Stimulated activated CD8-positive, alpha-beta memory T cell treated with anti-CD3 and anti-CD28 coated beads, Interleukin-4, amount 100 ng/mL, for 24 hours (primary cell): ENCODE data around the gene ADK.
"Not testable (repeated sequence)": the region's sequence is repeated elsewhere in the genome, so short reads cannot be mapped to it uniquely, and the experiment has no call there.

Source experiments
- DNase-seq: peaks from one replicate; pipeline ENCODE4 v3.0.0-alpha.2; 2020; ENCODE audit warnings: low read depth

ADK gene

DNA sequence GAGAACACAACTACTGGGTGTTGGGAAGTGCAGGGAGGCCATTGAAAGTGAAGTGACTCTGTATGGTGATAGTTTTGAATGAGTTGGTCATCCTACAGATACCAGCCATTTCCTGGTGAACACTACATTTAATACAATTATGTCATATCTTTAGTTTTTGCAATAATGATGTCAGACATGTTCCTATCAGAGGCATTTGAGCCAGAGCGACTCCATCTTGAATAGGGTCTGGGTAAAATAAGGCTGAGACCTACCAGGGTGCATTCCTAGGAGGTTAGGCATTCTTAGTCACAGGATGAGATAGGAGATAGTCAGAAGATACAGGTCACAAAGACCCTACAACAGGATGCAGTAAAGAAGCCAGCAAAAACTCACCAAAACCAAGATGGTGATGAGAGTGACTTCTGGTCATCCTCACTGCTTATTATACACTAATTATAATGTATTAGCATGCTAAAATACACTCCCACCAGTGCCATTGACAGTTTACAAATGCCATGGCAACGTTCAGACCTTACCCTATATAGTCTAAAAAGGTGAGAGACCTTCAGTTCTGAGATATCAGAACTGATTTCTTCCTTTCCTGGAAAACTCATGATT is 28.2 kb downstream of the ADK start:
- no peak for DNase-seq

DNA sequence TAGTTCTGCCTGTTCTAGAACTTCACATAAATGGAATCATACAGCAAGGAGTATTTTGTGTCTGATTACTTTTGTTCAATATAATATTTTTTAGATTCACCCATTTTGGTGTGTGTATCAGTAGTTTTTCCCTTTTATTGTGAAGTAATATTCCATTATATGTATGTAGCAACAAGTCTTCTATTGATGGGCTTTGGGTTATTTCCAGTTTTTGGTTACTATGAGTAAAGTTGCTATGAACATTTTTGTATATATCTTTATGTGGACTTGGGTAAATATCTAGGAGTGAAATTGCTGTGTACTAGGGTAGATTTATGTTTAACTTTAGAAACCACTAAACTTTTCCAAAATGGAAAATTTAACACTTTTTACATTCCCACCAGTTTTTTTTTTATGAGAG is 35.7 kb downstream of the ADK start:
- no peak for DNase-seq

DNA sequence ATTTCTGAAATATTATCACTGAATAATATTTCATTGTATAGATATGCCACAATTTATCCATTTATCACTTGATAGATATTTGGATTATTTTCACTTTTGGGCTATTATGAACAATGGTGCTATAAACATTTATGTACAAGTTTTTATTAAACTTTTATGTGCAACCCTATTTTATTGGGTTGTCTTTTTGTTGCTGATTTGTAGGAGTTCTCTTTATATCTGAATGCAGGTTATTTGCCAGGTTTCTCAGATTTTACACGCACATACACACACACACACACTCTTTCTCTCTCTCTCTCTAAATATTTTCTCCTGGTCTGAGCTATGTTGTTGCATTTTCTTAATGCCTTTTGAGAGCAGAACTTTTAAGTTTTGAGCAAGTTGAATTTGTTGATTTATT is 36.2 kb downstream of the ADK start:
- DNase-seq: no peak

DNA sequence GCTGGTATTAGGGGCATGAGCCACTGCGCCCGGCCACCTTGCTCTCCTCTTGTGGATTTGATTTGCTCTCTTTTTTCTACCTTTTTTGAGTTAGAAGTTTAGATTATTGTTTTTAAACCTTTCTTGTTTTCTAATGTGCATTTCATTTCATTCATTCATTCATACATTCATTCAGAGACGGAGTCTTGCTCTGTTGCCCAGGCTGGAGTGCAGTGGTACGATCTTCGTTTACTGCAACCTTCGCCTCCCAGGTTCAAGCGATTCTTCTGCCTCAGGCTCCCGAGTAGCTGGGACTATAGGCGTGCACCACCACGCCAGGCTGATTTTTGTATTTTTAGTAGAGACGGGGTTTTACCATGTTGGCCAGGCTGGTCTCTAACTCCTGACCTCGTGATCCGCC is 37.6 kb downstream of the ADK start:
- DNase-seq: not testable (repeated sequence)

DNA sequence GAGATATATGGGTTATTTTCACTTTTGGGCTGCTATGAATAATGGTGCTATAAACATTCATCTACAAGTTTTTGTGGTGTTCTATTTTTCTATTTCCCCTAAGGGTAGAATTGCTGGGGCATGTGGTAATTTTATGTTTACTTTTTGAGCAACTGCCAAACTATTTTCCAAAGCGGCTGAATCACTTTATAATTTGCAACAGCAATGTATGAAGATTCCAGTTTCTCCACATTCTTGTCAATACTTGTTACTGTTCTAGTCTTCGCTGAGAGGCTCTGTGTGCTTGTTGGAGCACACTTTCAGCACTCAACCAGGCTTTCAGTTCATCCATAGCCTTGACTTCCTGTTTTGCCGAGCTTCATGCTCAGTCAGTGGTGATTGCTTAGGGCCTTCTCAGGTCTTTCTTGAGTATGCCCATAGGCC is 39.0 kb downstream of the ADK start:
- DNase-seq: no peak

DNA sequence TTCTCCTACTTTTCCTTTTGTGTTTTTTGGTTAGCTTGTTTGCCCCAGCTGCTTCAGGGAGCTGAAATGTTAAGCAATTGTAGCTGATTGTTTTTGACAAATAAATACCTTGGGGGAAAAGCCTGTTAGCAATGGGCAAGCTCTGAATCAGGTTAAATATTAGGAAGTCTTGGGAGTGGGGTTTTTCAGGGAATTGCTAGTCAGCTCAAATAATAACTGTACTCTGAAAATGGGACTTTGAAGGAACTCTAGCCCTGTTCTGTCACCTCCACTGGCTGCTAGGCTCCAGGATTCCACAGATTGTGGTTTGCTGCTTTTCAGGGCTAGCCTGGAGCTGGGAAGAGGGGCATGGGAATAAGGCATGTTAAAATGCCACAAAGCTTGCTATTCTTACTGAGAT is 39.5 kb downstream of the ADK start:
- no peak for DNase-seq

DNA sequence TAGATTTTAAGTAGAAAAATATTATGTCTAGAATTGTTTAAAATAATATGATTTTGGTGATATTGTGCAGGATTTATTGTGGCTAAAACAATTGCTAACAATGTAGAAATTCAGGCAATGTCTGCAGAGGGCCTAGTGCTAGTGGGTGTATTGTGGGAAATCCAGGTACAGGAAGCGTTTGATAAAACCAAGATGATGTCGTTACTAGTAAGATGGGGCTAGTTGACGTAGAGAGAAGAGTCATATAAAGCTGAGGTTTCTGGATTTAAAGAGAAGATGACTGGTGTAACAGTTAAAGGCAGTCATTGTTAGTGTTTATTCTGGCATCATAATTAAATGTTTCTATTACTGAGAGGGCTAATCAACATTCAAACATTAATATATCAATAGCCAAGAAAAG is 43.5 kb downstream of the ADK start:
- no peak for DNase-seq

DNA sequence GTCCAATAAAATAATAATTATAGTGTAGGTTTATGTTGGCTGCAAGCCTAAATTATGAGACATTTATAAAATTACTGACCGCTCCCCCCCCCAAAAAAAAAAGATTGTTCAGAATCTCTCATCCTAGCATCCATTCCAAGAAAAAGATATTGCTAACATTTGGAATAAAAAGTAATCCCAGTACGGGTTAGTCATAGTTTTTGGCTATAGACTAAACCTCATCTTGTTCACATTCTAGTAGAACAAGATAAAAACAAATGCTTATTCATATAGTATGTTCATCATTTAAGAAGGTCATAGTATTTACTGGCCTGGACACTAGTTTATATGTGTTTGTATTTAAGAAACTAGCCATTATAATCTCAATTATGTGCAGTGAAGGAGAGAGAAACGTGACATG is 44.0 kb downstream of the ADK start:
- no peak for DNase-seq

DNA sequence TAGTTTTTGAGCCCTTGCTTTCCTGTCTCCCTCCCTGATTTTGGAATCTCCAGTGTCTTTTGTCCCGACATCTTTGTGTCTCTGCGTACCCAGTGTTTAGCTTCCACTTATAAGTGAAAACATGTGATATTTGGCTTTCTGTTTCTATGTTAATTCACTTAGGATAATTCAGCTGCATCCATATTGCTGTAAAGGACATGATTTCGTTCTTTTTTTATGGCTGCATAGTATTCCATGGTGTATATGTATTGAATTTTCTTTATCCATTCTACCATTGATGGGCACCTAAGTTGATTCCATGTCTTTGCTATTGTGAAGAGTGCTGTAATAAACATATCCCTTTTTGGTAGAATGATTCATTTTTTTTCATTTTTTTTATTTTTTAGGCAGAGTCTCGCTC is 48.3 kb downstream of the ADK start:
- no peak for DNase-seq

DNA sequence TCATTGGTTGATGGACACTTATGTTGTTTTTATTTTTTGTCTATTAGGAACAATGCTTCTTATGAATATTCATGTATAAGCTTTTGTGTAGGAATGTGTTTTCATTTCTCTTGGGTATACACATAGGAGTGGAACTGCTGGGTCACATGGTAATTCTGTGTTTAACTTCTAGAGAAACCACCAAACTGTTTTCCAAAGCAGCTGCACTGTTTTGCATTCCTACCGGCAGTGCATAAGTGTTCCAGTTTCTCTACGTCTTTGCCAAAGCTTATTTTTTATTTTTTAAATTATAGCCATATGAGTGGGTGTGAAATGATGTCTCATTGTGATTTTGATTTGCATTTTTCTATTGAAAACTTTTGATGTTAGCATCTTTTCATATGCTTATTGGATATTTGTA is 51.3 kb downstream of the ADK start:
- no peak for DNase-seq

DNA sequence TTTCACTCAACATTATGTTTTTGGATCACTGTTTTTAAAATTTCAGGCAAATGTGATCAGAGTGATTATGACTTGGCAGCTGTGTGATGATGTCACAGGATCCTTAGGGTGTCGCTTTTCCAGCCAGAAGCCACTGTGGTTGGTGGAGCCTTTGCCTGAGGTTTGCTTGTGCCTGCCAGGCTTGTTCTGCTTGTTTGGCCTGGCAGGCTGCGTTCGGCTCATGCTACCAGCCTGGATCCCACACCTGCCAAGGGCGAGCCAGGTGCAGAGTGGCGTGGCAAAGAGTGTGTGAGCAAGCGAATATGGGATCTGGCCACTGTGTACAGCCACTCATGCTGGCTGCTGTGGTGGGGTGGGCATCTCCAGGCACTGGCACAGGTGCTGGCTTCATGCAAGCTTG is 55.7 kb downstream of the ADK start:
- no peak for DNase-seq

DNA sequence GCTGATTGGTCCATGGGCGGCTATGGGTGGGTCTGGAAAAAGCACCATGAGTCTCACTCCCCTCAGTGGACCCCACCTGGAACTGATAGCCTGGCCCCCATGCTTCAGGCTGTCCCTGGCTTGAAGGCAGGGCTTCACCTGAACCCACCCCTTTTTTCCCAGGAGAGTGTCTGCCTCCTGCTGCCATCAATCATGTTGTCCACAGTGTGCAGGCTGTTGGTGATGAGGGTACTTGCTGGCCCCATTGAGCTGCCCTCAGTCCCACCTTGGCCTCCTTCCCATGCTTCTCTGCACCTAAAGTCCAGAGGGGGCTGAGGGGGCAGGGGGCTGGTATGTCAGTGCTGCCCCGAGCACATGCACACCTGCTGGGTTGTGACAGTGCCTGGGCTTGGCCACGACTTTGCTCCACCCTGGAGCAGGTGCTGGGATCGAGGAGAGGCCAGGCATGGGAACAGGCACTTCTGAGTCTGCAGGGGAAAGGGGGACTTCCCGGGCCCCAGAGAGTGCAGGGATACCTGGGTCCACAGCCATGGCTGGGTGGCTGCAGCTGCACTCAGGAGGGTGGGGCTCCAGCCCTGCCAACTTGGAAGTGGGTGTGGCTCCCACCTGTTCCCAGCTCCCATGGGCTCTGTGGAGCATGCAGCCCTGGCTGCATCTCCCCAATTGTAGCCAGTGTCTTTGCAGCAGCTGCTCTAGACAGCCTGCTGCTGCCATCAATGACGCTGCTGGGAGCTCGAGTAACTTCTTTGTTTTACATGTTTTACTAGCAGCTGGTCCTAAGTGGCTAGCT is 56.9 kb downstream of the ADK start:
- DNase-seq: no peak

DNA sequence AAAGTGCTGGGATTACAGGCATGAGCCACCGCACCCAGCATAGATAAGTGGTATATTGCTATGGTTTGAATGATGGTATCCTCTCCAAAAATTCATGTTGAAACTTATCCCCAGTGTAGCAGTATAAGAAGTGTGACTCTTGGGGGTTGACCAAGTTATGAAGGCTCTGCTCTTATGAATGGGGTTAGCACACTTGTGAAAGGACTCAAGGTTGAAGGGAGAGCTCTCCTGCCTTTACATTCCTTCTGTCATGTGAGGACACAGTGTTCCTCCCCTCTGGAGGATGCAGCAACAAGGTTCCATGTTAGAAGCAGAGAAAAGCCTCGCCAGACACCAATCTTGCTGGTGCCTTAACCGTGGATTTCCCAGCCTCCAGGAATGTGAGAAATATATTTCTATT is 58.0 kb downstream of the ADK start:
- DNase-seq: no peak

DNA sequence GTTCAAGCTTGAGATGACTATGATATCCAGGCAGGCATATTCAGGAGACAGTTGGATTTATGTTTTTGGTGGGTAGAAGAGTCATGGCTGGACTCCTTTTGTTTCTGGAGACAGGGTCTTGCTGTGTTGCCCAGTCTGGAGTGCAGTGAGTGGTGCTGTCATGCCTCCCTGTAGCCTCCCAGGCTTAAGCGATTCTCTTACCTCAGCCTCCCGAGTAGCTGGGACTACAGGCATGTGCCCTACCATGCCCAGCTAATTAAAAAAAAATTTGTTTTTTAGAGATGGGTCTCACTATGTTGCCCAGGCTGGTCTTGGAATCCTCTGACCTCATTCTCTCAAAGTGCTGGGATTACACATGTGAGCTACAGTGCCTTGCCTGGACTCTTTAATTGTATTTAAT is 62.0 kb downstream of the ADK start:
- DNase-seq: no peak

DNA sequence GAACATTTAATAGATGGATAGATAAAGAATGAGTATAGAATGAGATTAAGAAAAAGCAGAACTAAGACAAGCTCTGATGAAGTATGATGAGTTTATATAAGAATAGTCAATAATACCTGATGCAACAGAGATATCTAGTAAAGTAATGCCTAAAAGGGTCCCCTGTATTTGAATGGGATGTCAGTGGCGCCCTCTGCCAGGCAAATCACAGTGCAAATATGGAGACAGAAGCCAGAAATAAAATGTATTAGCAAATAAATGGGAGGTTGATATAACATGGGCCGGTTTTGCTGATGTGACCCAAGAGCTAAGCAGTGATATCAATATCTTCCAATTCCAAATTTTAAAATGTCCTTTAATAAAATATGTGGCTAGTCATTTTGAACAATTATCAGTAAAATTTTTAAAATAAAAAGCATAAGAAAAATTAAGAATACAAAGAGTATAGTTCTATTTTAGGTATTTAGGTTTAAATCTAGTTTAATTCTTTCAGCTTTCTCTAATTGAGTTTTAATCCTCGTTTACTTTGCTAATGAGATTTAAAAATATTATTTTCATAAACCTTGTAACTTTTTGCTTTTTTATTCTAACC is 62.6 kb downstream of the ADK start:
- no peak for DNase-seq

DNA sequence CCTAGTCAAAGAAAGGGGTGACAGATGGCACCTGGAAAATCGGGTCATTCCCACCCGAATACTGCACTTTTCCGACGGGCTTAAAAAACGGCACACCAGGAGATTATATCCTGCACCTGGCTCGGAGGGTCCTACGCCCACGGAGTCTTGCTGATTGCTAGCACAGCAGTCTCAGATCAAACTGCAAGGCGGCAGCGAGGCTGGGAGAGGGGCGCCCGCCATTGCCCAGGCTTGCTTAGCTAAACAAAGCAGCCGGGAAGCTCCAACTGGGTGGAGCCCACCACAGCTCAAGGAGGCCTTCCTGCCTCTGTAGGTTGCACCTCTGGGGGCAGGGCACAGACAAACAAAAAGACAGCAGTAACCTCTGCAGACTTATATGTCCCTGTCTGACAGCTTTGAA is 66.1 kb downstream of the ADK start:
- DNase-seq: not testable (repeated sequence)

DNA sequence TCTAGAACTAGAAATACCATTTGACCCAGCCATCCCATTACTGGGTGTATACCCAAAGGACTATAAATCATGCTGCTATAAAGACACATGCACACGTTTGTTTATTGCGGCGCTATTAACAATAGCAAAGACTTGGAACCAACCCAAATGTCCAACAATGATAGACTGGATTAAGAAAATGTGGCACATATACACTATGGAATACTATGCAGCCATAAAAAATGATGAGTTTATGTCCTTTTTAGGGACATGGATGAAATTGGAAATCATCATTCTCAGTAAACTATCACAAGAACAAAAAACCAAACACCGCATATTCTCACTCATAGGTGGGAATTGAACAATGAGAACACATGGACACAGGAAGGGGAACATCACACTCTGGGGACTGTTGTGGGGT is 71.4 kb downstream of the ADK start:
- not testable (repeated sequence) for DNase-seq

DNA sequence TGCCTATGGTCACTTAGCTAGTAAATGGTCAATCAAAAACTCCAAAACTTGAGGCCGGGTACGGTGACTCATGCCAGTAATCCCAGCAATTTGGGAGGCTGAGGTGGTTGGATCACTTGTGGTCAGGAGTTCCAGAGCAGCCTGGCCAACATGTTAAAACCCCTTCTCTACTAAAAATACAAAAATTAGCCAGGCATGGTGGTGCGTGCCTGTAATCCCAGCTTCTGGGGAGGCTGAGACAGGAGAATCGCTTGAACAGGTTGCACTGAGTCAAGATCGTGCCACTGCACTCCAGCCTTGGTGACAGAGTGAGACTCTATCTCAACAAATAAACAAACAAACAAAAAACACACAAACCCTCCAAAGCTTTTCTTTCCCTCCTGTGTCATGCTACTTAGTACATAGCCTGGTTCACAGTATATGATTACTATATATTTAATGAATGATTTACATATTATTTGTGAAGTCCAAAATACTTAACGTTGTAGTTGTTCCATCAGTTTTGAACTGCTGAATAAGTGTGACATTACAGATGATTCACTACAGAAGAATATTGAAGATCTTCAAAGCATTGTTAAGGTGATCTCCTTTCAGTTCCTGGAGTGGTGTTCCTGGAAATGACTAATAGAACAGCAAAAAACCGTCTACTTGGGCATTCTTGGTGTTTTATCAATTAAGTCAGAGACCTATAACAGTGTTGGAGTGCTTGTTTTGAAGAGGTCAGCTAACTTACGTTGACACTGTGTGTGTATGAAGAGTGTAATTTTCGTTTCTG is 72.9 kb downstream of the ADK start:
- no peak for DNase-seq

DNA sequence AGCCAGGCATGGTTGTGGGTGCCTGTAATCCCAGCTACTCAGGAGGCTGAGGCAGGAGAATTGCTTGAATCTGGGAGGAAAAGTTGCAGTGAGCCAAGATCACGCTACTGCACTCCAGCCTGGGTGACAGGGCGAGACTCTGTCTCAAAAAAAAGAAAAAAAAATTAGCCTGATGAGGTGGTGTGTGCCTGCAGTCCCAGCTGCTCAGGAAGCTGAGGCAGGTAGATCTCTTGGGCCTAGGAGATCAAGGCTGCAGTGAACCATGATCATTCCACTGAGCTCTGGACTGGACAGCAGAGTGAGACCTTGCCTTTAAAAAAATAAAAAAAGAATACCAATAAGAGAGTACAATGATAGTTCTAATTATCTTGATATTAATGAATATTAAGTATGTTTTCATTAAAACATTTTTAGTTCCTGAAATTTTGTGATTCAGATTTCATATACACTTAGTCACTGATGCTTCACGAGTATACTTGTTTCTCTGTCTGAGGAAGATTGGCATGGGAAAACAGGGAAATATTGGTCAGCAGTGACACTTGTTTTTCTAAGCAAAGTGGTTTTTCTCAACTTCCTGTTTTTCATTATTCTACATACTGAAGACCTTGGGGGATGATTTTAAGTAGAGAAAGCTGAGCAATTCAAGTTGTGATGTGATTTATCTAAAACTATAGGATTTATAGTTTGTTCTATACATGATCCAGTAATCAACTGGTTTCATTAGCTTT is 76.8 kb downstream of the ADK start:
- DNase-seq: no peak

DNA sequence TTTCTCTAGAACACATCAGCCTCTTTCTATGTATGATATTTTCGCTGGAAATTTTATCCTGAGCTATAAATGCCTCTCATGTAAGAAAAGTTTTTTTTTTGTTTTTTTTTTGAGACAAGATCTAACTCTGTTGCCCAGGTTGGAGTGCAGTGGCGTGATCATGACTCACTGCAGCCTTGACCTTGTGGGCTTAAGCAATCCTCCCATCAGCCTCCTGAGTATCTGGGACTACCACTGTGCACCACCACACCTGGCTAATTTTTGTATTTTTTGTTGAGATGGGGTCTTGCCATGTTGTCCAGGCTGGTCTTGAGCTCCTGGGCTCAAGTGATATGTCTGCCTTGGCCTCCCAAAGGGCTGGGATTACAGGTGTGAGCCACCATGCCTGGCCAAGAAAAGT is 80.4 kb downstream of the ADK start:
- DNase-seq: no peak

DNA sequence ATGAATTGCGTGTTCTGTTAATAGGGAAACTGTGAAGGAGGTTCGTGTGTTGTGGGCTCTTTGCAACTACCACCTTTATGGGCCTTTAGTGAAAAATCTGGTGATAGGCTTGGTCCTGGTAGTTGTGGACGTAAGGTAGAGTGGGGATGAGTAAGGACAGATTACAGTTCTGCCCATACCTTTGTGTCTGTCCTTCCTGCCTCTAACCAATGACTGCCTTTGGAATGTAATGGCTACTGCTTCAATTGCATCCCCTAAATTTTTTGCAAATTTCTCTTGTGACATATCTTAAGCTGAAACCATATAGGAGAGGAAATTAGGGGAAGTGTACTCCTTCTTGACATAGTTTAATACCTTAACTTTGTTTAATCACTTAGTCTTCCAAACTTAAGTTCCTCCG is 82.3 kb downstream of the ADK start:
- DNase-seq: no peak

DNA sequence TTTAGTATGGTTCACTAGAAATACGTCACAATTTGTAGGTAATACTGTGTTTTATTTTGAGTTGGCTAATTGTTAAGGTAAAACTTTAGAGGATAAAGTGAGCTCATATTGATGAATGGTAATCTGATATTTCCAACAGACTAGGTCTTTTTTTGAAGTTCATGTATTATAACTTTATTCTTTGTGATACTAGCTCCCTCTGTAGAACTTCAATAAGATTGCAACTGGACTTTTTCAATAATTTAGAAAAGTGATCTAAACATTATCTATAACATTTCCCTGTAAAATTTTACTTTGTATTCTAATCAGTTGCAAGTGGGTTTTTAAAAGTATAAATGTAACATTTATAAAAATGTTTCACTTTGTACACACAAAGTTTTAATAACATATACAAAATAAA is 83.5 kb downstream of the ADK start:
- no peak for DNase-seq
